GM12891 (cell line): Measurements from ENCODE around the gene BCL11A.

Experiments
- DNase-seq: peaks from one replicate; pipeline ENCODE4 v3.0.0; 2011; ENCODE audit warnings: low spot score; ENCODE audit not compliant: insufficient read length
- FAIRE-seq: peaks from 2 replicates; lab custom pipeline; 2011; peaks lifted over from hg19 to GRCh38; lab: Jason Lieb, UNC
- PAX5 ChIP-seq: IDR thresholded peaks from 2 replicates; pipeline ENCODE4 v1.6.1; 2011; ENCODE audit warnings: low read length, moderate library complexity, mild to moderate bottlenecking; ENCODE audit not compliant: insufficient read depth, severe bottlenecking
- POLR2A ChIP-seq: IDR thresholded peaks from 2 replicates; pipeline ENCODE4 v1.6.1; 2011; ENCODE audit warnings: low read depth, low read length, control low read depth
- POLR2AphosphoS5 ChIP-seq: IDR thresholded peaks from 2 replicates; pipeline ENCODE4 v1.6.1; 2011; ENCODE audit warnings: low read depth, low read length, control low read depth
- POU2F2 ChIP-seq: IDR thresholded peaks from 2 replicates; pipeline ENCODE4 v1.6.1; 2011; ENCODE audit warnings: low read depth, mild to moderate bottlenecking, control low read depth, low read length, moderate library complexity
- SPI1 ChIP-seq: IDR thresholded peaks from 2 replicates; pipeline ENCODE4 v1.6.1; 2011; ENCODE audit warnings: low read depth, low read length, control low read depth
- TAF1 ChIP-seq: IDR thresholded peaks from 2 replicates; pipeline ENCODE4 v1.6.1; 2011; ENCODE audit warnings: low read depth, low read length, control low read depth

BCL11A gene

DNA sequence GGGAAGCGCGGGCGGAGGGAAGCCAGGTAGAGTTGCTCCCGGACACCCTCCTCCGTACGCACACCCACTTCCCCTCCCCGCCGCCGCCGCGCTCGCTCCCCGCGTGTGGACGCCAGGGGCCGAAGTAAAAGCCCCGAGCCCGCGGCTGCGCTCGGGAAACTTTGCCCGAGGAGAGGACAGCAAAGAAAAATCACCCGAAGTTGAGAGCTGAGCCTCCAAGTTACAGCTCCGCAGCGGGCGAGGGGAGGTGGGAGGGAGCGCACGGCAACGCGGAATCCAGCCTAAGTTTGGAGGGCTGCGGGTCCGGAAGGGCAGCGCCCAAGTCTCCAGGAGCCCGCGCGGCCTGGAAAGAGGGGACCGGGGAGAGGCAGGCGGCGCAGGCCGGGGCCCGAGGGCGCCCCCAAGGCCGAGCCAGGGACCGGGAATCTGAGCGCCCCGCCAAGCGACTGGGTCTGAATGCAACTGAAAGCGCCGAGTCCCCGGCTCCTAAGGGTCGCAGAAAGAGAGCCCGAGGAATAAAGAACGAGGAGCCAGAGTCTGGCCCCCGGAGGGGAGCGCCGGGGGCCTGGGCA is 706 bp upstream of the BCL11A start:
- FAIRE-seq (peak; percentile 33), DNase-seq (no peak)
- TF ChIP-seq SPI1: peak; percentile 56; the same call in 1 of the 2 replicates
- TF ChIP-seq PAX5: no peak

- TF ChIP-seq POLR2A (no peak), POU2F2 (no peak), POLR2AphosphoS5 (no peak)
- no peak for DNase-seq
- FAIRE-seq: no peak
These were observed 481 bp downstream of the BCL11A start for GRCh38 chr2:60552851-60553494.

DNA sequence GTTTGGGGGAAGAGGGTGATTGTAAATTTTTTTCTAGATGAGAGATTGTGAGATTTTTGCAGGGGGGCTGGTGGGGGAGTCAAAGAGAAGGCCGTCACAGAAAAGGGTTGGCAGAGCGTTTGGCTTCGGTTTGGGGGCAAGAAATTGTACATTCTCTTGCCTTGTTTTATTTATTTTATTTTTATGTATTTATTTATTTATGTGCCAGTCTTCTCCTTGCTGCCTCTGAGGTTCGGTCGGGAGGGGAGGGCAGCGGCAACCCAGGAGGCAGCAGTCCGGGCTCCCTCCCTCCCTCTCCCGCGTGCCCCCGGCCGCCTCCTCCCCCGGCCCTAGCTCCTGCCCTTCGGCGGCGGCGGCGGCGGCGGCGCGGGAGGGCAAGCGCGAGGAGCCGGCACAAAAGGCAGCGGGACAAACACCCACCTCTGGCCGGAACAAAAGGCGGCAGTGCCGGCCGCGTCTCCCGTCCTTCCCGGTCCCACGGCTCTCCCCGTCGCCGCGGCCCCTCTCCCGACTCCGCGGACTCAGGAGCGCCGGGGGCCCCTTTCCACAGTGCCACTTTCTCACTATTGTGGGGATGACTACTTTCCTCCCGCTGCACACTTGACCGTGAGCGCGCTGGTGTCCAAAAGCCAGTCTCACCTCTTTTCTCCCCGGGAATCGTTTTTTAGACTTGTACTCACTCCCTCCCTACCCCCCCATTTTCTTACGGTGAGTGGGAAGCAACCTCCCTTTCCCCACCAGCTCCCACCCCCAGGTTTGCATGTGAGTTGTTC is 1.2 kb downstream of the BCL11A start:
- FAIRE-seq (no peak), DNase-seq (no peak)
- TF ChIP-seq POLR2AphosphoS5 (no peak), TAF1 (no peak), SPI1 (no peak), POLR2A (no peak), PAX5 (no peak), POU2F2 (no peak)

DNA sequence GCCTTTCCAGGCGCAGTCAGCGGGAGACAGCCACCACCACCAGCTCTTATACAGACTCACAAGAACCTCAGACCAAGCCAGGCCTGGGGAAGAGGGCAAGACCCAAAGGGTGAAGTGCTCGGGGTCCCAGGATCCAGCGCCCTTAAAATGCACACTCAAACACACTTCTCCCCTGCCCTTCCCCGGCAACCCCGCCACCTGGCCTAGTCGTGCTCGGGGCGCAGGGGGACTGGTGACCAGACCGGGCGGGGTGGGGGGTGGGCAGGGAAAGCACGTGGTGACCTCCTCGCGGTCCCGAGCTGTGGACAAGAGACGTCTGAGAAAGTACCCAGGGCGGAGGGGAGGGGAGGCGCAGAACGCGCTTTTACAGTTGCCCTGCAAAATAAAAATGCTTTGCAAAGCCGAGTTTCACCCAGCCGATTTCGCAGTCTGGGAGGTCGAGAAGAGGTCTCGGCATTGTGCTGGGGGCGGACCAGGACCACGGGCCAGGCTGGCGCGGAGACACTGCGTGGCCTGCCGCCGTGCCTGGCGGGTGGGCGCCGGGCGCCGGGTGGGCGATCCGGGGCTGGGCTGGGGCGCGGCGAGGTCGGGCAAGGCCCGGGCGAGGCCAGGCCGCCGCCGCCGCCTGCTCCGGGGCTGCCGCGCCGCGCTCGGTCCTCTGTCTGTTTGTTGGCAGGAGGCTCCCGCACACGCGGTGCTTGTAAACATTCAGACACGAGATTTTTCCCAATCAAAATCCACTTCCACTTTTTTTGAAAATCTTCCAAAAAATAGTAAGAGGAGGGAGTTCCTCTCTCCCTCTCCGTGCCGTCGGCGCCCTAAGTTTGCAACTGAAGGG is 2.0 kb downstream of the BCL11A start:
- TF ChIP-seq POU2F2: no peak
- no peak for TF ChIP-seq POLR2AphosphoS5
- no peak for TF ChIP-seq PAX5
- TF ChIP-seq SPI1: no peak
- no peak for TF ChIP-seq POLR2A
- DNase-seq (no peak), FAIRE-seq (peak; percentile 68)

GRCh38 chr2:60550984-60551239 is 2.5 kb downstream of the BCL11A start:
- no peak for FAIRE-seq

DNA sequence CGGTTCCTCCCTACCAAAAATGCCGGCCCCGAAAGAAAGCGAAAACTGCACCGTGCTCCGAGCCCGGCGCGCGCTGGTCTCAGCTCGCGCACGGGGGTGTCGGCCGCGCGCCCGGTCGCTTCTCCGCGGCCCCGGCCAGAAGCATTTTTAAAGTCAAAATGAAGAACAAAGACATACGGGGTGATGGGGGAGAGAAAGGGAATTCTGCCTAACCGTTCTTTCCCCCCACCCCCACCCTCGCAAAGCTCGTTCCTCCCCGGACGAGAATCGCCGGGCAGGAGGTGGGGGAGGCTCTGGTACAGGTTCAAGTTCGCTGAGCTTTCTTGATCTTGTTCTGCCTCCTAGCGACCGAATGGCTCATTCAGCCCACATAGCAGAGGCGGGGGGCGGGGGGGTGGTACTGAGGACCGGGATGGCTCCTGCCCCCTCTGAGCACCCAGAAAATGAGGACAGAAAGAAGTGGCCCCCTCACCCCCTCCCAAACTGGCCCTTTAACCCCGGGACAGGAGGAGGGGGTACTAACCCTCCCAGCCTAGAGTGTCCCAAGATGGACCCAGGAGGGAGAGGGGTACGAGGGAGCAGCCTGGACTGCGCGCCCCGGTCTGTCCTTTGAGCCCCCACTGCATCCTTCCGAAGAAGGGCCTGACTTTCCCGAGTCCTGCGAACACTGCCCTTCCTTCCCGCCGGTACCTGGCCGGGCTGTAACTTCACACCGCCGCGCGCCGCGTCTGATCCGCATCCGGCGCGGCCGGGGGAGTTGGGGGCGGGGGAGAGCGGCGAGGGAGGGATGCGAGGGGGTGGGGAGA is 3.1 kb downstream of the BCL11A start:
- peak; percentile 93 for FAIRE-seq
- no peak; the same call in 1 of the 2 replicates for TF ChIP-seq SPI1
- TF ChIP-seq POU2F2: 0 out of 2 replicates have a peak, but pooled peaks have one; percentile 8
- peak; percentile 31; the same call in 1 of the 2 replicates for TF ChIP-seq POLR2AphosphoS5
- TF ChIP-seq TAF1: no peak
- no peak for DNase-seq

More at GRCh38 chr2:60550984-60551239, 2.5 kb downstream of the BCL11A start:
- TF ChIP-seq PAX5 (no peak), TAF1 (no peak), POU2F2 (no peak), SPI1 (no peak), POLR2AphosphoS5 (no peak), POLR2A (no peak)
- no peak for DNase-seq

GRCh38 chr2:60549928-60550177 is 3.6 kb downstream of the BCL11A start:
- no peak for FAIRE-seq
- TF ChIP-seq POLR2AphosphoS5 (no peak), SPI1 (peak; percentile 66; the same call in 1 of the 2 replicates), POU2F2 (peak; percentile 6; the same call in 1 of the 2 replicates), TAF1 (no peak)
- DNase-seq: no peak

GRCh38 chr2:60549238-60549927 is 4.1 kb downstream of the BCL11A start:
- no peak for TF ChIP-seq POLR2AphosphoS5
- 0 out of 2 replicates have a peak, but pooled peaks have one; percentile 34 for TF ChIP-seq SPI1
- DNase-seq: no peak
- FAIRE-seq: no peak

DNA sequence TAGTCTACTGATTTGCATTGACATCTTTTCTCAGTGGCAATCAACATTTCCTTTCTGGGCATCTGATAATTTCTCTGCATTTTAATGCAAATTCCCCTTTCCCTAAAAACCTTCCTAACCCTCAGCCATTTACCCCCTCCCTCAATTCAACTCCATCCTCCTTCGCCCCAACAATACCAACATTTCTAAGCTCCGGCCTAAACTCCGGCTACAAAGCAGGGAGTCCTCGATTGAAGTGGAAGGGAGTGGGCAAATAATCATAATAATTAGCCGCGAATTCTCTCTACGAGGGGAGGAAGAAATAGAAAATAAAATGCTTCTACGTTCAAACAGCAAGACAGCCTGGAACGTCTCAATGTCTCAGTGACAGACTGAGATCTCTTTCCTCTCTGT is 4.6 kb downstream of the BCL11A start:
- peak; percentile 43 for FAIRE-seq
- DNase-seq: no peak
- TF ChIP-seq POU2F2 (no peak), TAF1 (no peak), PAX5 (no peak), POLR2AphosphoS5 (no peak), POLR2A (no peak), SPI1 (no peak)

GRCh38 chr2:60548311-60548710 is 5.1 kb downstream of the BCL11A start:
- FAIRE-seq: no peak
- TF ChIP-seq POU2F2: no peak
- no peak for DNase-seq
